RPMI8226 (cell line): Measurements from ENCODE around the gene RNF2.

Experiments
- DNase-seq: peaks from one replicate; pipeline ENCODE4 v3.0.0-alpha.2; 2015

RNF2 gene

GRCh38 chr1:185105121-185105520, 59.8 kb downstream of the RNF2 start:
- DNase-seq: no peak

- no peak for DNase-seq
Observed at GRCh38 chr1:185108321-185108720, 63.0 kb downstream of the RNF2 start.

- no peak for DNase-seq
Observed at GRCh38 chr1:185110145-185110544, 64.8 kb downstream of the RNF2 start.

GRCh38 chr1:185111873-185112272, 66.5 kb downstream of the RNF2 start:
- DNase-seq: no peak

- no peak for DNase-seq
Observed at GRCh38 chr1:185112356-185112755, 67.0 kb downstream of the RNF2 start.

GRCh38 chr1:185129708-185130107, 84.3 kb downstream of the RNF2 start:
- no peak for DNase-seq

- DNase-seq: no peak
Observed at GRCh38 chr1:185132534-185132933, 87.2 kb downstream of the RNF2 start.

GRCh38 chr1:185137896-185138545, 92.7 kb downstream of the RNF2 start:
- DNase-seq: no peak

- no peak for DNase-seq
Observed at GRCh38 chr1:185139246-185139645, 93.9 kb downstream of the RNF2 start.

- no peak for DNase-seq
Observed at GRCh38 chr1:185144233-185144632, 98.9 kb downstream of the RNF2 start.

GRCh38 chr1:185151215-185151614, 105.9 kb downstream of the RNF2 start:
- no peak for DNase-seq
